HG03378 (cell line): Measurements from ENCODE around the gene PAAF1.

Experiments
- ATAC-seq: cut with Tn5 transposase; IDR thresholded peaks from one replicate; pipeline ENCODE4 v1.9.1; 2021; ENCODE audit warnings: mild to moderate bottlenecking, moderate library complexity; ENCODE audit not compliant: unreplicated experiment

Gene PAAF1

GRCh38 chr11:73944085-73944484 lies 67.3 kb downstream of the PAAF1 start:
- ATAC-seq, result no peak

- no peak for ATAC-seq
Observed at GRCh38 chr11:73944901-73945300, 68.1 kb downstream of the PAAF1 start.

- ATAC-seq, result no peak
Observed at GRCh38 chr11:73945396-73945795, 68.6 kb downstream of the PAAF1 start.

- no peak for ATAC-seq
Observed at GRCh38 chr11:73946798-73947458, 70.1 kb downstream of the PAAF1 start.

GRCh38 chr11:73949246-73949645 lies 72.4 kb downstream of the PAAF1 start:
- ATAC-seq, result no peak

- ATAC-seq, result no peak
Observed at GRCh38 chr11:73949912-73950311, 73.1 kb downstream of the PAAF1 start.

- ATAC-seq, result peak; percentile 74
Observed at GRCh38 chr11:73950869-73951710, 74.3 kb downstream of the PAAF1 start, which contains the start of gene DNAJB13. TSS of gene DNAJB13 (plus strand) at chr11:73951026. CDS start at chr11:73951070, 44 bp downstream.

- ATAC-seq, result no peak
Observed at GRCh38 chr11:73951797-73952196, 75.0 kb downstream of the PAAF1 start.

GRCh38 chr11:73956876-73957653 lies 80.3 kb downstream of the PAAF1 start:
- no peak for ATAC-seq

GRCh38 chr11:73957654-73958361 lies 81.0 kb downstream of the PAAF1 start:
- no peak for ATAC-seq

GRCh38 chr11:73958521-73959141 lies 81.8 kb downstream of the PAAF1 start:
- ATAC-seq, result no peak

- ATAC-seq, result no peak
Observed at GRCh38 chr11:73961321-73961720, 84.5 kb downstream of the PAAF1 start.

GRCh38 chr11:73962101-73962705 lies 85.4 kb downstream of the PAAF1 start:
- no peak for ATAC-seq

- no peak for ATAC-seq
Observed at GRCh38 chr11:73963861-73964260, 87.1 kb downstream of the PAAF1 start.

- no peak for ATAC-seq
Observed at GRCh38 chr11:73965076-73965763, 88.4 kb downstream of the PAAF1 start.

GRCh38 chr11:73965764-73966121 lies 88.9 kb downstream of the PAAF1 start:
- no peak for ATAC-seq

- ATAC-seq, result no peak
Observed at GRCh38 chr11:73968356-73968966, 91.7 kb downstream of the PAAF1 start.

GRCh38 chr11:73969091-73969490 lies 92.3 kb downstream of the PAAF1 start:
- no peak for ATAC-seq
